GM19438 (cell line): ENCODE measurements around the gene LRRC56.
"Not testable (repeated sequence)": the region's sequence is repeated elsewhere in the genome, so short reads cannot be mapped to it uniquely, and the experiment has no call there.

Source experiments
- ATAC-seq: cut with Tn5 transposase; IDR thresholded peaks from one replicate; pipeline ENCODE4 v1.9.1; 2021; ENCODE audit warnings: low read depth; ENCODE audit not compliant: unreplicated experiment

LRRC56 gene

DNA sequence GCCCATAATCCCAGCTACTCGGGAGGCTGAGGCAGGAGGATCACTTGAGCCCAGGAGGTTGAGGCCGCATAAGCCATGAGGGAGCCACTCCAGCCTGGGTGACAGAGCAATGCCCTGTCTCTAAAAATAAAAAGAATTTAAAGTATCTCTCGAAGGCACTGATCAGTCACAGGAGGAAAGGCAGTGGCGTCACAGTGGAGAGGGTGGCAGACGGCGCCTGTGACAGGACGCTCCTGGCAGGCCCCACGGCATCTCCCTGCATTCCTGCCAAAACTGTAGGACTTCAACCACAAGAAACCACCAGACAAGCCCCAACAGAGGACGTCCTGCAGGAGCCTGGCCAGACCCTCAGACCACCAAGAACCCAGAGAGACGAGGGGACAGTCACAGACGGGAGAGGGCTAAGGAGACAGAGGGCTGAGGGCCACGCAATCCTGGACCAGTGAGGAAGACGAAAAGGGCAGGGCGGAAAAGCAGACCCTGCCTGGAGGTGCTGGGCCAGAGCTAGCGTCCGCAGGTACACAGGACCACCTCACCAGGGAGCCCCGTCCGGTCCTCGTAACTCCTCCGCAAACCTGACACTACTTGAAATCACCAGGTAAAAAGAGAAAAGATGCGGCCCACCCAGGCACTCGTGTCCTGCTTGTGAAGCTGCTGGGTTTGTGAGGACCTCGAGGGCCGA, 36.2 kb upstream of the LRRC56 start:
- ATAC-seq, result no peak

DNA sequence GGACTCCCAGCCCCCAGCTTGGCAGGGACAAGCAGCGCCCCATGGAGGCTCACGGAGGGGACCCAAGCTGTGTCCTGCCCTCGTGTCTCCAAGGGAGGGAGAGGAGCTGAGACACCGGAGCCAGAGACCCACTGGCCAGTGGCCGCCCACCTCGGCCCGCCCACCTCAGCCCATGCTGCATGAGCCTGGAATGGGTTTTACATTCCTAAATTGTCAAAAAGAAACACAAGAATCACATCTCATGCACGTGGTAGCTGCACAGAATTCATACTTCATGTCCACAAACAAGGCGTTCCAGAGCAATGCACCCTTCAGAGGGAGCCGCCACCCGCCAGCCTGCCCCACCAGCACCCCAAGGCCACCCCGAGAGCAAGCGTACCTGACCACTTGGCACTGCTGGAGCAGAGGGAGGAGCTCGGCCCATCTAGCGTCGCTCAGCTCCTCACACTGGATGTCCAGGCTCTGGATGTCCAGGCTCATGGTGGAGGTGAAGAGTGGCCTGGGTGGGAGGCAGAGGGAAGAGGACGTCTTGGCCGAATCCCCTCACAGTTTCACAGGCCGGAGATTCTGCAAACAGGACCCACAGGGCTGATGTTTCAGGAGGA, 35.5 kb upstream of the LRRC56 start:
- no peak for ATAC-seq

DNA sequence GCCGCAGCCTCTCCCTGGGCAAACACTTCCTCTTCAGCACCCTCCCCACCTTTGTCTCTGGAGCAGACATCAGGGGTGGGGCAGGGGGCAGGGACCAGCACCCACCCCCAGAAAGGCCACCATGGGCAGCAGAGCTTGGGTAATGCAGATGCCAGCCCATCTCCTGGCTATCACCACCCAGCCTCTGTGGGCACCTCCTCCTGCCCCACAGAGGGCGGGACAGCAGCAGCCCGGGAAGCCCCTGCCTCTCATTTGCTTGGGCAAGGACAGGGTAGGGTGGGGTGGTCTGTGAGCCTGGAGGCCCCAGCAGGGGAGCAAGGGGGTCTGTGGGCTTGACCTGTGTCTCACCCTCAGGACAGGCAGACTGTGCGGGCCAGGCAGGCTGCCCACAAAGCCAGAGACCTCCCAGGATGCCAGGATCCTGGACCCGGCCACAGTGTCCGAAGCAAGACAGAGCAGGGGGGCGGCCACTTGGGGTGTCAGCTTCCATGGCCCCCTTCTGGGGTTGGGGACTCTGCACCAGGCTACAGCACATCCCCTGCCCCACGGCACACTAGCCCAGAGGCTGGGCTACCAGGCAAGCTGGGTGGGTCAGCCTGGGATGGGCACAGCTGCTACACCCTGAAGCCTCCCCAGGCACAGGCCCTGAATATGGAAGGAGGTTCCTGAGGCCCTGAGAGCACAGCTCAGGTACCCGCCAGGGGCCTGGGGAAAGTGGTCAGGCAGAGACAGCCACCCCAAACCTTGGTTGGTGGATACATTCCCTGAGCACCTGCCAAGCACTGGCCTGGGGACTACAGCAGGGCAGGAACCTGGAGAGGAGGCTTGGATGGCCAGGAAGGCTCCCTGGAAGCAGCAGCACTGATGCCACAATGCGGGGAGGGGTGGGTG, 34.8 kb upstream of the LRRC56 start:
- no peak for ATAC-seq

DNA sequence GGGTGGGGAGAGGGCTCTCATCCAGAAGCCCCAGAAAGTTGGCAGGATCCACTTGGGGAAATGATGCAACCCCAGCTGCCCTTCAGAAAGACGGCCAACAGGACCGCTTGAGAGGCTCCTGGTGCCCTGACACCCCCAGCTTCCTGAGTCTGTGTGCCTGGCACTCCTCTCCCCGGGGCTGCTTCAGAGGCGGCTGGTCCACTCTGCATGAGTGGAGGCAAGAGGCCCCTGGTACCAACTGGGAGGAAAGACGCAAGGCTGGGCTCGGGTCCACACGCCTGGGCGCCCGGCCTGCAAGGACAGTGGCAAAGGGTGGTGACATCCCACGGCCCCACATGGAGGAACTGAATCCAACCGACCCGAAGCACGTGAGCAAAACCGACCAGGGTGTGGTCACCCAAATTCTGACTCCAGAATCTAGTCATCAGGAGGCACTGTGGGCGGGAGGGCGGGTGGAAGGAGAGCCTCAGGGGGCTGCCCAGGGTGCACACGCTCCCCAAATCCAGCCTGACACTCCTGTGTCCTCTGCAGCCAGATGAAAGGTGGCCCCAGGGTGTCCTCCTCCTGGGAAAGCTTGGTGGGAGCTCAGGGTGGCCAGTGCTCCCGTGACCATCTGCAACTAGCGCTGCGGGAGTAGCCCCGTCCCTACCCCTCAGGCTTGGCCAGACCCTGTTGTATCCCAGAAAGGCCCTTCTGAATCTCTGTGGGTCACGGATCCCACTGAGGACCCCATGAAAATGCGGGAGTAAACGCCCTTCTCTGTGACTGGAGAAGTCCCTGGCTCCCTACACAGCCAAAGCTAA, 33.9 kb upstream of the LRRC56 start:
- no peak for ATAC-seq

DNA sequence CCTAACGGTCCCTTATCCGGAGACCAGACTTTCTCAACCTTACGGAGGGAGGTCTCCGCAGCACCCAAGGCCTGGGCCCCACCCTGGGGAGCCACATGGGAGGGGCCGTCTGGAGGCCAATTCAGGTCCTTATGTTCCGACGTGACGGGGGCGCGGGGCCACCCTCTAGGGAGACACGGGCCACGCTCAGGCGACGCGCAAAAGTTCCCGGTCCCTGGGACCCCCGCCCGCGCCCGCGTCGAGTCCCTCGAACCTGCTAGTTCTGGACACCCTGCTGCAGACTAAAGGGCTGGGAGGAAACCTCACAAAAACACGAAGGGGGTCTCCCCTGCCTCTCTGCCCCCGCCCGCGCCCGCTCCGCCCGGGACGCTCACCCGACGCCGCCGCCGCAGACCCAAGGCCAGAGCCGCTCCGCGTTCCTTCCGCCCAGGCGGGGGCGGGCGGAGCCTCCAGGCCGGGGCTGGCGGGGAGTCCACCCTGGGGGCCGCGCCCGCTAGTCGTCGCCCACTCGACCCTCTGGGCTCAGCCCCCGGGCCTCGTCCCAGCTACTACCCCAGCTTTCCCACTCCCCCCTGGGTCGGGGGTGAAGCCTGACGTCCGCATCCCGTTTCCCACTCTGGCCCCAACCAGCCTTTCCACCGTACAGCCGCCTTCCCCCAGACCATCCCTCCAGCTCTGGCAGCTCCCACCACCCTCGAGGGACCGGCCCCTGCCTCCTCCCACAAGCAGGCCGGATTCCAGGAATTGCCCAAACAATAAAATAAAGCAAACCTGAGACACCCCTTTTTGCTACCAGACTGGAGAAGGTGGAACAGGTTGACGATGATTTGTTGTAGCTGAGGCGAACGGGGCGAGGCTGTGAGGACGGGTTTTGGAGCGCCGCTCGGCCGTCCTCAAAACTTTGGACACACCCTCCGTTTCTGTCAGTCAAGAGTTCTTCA, 33.0 kb upstream of the LRRC56 start:
- no peak for ATAC-seq

DNA sequence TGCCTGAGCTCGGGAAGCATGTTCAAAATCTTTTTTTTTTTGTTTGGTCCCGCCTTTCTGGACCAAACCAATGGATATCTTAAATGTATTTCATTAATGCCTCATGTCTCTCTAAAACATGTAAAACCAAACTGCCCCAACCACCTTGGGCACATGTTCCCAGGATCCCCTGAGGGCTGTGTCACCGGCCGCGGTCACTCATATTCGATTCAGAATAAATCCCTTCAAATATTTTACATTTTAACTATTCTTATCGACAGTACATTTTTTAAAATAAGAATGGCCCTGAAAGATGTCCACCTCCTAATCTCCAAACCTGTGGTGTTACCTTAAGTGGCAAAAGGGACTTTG, 32.4 kb upstream of the LRRC56 start:
- ATAC-seq, result no peak

DNA sequence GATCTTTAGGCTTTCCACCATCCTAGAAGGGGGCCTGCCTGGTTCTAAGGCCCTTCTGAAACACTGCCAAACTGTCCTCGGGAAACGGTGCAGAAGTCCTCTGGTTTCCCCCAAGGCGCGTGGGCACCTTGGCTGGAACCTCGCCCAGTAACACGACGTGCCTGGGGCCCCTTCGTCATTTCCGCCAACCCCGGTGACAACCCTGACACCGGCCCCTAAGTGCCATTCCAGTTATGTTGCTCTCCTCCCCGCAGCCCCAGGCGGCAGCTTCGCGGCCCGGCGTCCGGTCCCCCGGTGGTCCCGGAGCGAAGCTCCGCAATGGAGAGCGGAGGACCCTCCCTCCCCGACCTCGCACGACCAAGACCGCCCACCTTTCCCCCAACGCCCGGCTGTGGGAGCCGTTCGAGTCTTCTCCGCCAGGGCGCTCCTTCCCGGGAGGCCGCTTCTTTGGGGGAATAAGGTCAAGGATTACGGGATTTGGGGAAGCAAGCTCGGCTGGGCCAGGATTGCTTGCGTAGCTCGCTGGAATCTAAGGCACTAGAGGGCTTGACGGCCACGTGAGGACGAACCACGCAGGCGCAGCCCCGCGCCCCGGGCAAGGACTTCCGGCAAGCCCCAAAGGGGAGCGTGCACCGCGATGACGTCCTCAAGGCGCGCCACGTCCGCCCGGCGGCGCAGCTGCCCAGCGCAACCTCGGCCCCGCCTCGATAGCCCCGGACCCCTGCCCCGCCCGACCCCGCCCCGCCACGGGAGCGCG, 30.9 kb upstream of the LRRC56 start:
- ATAC-seq, result peak; percentile 56

DNA sequence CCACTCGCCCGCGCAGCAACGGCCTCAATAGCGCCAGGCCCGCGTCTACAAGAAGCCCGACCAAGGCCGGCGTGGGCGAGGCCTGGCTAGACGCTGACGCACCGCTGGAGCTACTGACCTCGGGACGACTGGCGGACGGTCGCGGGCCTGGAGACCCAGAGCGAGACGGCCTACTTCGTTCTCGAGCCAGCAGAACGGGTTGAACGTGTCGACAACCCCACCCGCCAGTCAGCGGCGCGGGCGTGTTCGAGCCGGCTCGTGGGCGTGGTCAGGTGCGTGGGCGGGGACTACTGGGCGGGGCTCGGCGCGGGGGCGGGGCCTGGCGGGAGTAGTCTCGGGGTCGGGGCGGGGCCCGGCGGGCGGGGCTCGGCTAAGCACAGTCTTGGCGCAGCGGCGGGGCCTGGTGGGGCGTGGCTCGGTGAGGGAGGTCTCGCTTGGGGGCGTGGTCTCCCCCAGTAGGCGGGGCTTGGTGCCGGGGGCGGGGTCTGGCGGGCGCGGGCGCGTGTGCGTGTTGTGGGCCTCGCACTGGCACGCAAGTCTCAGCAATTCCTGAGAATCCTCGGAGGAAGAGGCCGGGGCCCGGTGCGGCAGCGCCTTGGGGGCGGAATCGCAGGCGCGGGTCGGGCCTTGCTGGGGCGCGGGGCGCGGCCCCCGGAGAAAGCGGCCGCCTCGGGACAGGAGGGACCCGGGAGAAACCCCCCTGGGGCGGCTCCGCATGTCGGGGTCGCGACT, 30.2 kb upstream of the LRRC56 start, which contains the start of gene RNH1:
TSS of gene RNH1 (minus strand) at position 248 of the 732 bp plus-strand sequence. CDS start 5,080 bp downstream, outside the sequence.
- ATAC-seq, result peak; percentile 44

DNA sequence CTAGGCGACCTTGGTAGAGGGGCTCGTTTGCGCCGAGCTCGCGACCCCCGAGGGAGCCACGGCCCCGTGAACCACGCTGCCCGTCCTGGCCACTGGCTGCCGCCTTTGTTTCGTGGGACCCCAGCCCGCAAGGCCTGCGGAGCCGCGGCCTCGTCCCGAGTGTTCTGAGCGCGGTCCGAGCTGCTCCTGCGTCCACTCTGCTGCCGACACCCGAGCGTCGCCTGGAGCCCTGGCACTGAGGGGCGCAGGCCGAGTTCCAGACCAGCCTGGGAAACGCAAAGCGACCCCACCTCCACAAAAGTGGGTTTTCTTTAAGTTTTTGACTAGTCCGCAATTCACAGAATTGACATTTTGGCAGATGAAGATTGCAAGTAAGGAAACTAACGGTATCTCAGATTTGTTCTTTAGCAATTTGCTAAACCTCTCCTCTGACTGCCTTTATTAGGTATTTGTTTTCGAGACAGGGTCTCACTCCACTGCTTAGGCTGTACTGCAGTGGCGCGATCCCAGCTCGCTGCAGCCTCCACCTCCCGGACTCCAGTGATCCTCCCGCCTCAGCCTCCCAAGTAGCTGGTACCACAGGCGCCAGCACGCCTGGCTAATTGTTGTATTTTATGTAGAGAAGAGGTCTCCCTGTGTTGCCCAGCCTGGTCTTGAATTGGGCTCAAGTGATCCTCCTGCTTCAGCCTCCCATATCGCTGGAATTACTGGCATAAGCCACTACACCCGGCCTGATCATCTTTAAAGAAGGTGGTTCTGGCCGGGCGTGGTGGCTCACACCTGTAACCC, 29.4 kb upstream of the LRRC56 start:
- no peak for ATAC-seq

DNA sequence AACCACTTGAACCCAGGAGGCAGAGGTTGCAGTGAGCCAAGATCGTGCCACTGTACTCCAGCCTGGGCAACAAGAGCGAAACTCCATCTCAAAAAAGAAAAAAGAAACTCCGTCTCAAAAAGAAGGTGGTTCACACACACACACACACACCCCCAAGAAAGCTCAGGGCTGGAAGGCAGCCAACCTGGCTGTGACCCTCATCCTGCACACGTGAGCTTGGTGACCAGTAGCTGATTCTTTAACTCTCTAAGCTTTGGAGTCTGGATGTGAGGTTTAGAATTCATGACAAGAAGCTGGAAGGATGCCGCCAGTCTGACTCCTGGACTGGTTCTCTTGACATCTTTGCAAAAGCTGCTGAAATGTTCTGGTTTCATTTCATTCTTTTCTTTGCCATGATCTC, 28.4 kb upstream of the LRRC56 start:
- no peak for ATAC-seq

DNA sequence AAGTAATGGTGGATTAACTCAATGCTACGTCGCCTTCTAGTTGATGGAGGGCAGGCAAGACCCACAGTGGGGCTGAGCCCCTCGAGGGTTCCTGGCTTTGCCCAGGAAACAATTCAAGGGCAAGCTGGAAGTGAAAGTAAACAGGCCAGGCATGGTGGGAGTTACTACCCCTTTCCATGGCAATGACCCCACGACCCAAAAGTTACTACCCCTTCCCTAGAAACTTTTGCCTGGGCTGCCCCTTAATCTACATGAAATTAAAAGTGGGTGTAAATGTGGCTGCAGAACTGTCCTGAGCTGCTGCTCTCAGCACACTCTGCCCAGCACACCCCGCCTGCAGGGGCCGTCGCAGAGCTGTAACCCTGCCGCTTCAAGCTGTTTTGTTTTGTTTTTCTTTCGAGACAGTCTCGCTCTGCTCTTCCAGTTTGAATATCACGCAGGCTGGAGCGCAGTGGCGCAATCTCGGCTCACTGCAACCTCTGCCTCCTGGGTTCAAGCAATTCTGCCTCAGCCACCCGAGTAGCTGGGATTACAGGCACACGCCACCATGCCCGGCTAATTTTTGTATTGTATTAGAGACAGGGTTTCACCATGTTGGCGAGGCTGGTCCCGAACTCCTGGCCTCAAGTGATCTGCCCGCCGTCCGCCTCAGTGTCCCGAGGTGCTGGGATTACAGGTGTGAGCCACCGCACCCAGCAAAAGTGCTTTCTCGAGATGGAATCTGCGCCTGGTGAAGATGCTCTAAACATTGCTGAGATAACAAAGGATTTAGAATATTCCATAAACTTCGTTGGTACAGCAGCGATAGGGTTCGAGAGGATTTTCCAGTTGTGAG, 24.3 kb upstream of the LRRC56 start:
- ATAC-seq, result no peak

DNA sequence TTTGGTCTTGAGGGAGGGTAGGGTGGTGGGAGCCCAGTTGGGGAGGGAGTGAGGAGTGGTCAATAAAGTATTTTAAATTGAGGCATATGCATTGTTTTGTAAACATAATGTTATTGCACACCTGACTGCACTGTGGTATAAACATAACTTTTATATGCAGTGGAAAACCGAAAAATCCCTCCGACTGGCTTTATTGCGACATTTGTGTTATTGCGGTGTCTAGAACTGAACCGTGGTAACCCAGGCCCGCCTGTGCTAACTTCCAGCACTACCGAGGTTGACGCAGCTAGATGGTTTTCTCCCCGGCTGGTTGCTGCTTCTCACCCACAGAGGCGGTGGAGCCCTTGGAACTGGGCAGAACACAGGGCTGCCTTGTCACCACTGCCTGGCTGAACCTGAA, 22.7 kb upstream of the LRRC56 start:
- no peak for ATAC-seq

DNA sequence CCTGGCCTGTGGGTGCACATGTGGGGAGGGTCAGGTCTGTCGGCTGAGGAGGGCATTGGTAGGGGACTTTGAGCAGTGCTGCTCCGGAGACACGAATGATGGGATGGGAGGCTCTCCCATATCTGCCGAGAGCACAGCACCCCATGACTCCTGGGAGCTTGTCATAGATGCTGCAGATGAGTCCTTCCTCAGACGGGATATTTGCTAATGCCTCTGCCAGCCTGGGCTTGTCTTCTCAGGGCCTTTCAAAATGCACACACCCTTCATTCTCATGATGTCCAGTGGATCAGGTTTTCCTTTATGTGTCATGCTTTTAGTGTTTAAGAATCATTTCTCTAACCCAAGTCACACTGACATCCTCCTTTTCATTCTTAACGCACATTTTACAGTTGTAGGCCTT, 22.2 kb upstream of the LRRC56 start:
- ATAC-seq, result no peak

DNA sequence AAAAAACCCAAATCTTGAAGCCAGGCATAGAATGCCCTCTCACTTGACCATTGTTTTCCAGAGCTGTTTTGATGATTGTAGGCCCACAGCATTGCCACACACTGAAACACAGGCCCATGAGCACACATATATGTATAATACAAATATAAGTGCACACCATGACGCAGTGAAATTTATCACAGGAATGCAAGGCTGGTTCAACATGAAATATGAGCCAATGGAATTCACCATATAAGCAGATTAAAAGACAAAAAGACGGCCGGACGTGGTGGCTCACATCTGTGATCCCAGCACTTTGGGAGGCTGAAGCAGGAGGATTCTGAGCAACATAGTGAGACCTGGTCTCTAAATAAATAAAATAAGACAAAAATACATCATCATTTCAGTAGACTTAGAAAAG, 20.9 kb upstream of the LRRC56 start:
- ATAC-seq, result no peak

DNA sequence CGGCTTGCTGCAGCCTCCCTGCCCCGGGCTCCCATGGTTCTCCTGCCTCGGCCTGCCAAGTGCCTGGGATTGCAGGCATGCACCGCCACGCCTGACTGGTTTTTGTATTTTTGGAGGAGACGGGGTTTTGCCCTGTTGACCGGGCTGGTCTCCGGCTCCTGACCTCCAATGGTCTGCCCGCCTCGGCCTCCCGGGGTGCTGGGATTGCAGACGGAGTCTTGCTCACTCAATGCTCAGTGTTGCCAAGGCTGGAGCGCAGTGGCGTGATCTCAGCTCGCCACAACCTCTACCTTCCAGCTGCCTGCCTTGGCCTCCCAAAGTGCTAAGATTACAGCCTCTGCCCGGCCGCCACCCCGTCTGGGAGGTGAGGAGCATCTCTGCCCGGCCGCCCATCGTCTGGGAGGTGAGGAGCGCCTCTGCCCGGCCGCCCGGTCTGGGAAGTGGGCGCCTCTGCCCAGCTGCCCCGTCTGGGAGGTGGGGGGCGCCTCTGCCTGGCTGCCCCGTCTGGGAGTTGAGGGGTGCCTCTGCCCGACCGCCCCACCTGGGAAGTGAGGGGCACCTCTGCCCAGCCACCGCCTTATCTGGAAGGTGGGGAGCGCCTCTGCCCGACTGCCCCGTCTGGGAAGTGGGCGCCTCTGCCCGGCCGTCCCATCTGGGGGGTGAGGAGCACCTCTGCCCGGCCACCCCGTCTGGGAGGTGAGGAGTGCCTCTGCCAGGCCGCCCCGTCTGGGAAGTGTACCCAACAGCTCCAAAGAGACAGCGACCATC, 20.2 kb upstream of the LRRC56 start:
- ATAC-seq, result not testable (repeated sequence)
